Embryonic facial prominence (tissue), 1 donor: ENCODE results near the gene ARHGEF10L.

Experiments used
- DNase-seq: peaks from one replicate; pipeline ENCODE4 v3.0.0-alpha.2; 2016; ENCODE audit errors: extremely low spot score

The ARHGEF10L gene

DNA sequence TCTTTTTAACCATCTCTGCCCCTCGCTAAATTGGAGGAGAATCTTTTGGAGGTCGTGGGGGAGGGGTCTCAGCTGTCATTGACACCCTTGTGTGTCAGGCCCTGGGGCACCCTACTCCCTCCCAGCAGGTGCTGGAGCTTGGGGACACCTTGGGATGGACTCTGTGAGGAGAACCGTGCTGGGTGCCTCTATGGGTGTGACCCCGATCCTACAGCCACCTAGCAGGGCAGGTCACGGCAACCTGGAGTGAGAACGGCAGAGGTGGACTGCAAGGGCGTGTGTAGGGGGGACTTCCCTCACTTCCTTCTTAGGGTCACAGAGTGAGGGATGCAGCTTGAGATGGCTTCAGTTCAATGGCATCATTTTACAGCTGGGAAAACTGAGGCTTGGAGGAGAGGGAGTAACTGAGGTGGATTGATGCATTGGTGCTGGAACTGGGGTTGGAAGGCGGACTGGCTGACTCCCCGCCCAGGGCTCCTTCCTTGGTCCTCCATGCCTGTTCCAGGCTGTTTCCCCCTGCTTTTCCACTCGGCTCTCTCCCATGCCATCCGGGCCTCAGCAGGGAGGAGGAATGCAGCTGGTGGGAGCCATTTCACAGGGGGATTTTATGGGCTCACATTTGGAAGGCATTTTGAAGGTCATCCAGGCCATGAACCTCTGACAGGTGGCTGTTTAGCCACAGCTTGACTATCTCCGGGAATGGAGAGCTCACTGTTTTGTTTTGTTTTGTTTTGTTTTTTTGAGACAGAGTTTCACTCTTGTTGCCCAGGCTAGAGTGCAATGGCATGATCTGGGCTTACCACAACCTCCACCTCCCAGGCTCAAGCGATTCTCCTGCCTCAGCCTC lies 18.8 kb upstream of the ARHGEF10L start:
- DNase-seq = no peak

DNA sequence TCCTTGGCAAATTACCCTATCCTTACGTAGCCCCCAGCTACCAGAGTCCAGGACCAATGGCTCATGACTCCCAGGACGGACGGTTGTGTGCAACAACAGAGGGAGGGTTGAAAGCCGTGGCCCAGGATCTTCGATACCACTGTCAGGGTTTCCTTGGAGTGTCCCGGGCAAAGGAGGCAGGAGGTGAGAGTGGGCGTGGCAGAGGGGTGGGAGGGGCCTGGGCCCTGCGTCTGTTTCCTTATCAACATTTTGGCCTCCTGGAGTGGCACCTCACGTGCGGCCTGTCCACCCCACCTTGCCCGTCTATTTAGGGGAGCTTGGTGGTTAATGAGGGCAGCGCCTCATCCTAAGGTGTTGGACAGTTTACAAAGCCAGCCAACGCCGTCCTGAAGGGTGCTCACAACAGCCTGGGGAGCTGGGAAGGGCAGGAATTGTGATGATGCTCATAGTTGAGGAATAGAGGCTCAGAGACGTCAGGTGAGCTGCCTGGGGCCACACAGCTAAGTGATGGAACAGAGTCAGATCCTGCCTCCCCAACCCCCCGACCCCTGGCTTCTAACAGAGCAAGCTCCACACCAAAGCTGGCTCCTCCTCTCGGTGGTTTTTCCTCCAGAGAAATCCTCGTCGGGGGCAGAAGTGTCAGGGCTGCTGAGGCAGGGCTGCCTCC lies 17.4 kb upstream of the ARHGEF10L start:
- no peak for DNase-seq

- no peak for DNase-seq
Observed at GRCh38 chr1:17523321-17524041, 16.0 kb upstream of the ARHGEF10L start.

DNA sequence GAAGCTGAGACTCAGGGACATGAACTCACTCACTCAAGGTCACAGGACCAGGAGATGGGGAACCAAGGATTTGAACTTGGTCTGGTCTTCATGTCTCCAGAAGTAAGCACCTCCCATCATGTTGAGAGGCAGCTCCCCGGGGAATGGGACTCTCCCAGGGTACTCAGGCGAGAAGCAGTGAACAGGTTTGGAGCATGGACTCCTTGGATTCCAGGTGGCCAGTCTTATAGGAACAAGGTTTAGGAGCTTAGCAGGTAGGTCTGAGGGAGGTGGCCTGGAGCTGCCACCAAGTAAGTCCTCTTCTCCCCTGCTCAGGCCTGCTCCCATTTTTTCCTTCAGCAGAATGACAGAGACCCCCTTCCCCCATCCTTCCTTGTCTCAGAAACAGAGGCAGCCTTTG lies 14.9 kb upstream of the ARHGEF10L start:
- DNase-seq = no peak

GRCh38 chr1:17525996-17526686 lies 13.4 kb upstream of the ARHGEF10L start:
- DNase-seq = no peak

- no peak for DNase-seq
Observed at GRCh38 chr1:17527036-17527914, 12.2 kb upstream of the ARHGEF10L start.

DNA sequence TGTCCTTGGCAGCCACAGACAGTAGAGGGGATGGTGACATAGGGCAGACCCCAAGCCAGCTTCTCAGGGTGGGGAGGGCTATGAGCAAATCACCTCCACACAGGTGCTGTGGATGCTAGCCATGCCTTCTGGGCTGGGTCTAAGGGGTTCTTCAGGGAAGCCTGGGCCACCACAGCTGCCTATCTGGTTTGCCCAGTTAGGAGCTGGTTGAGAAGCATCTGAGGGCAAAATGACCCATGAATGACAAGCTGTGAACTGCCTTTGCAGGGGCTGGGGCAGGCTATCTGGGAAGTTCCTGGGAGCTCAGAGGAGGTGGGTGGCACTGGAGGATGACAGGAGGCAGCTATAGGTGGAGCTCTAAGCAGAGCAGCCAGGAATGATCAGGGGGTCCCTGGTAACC lies 10.1 kb upstream of the ARHGEF10L start:
- no peak for DNase-seq

- DNase-seq = no peak
Observed at GRCh38 chr1:17531343-17531681, 8.2 kb upstream of the ARHGEF10L start.

- DNase-seq = no peak
Observed at GRCh38 chr1:17531682-17532487, 7.6 kb upstream of the ARHGEF10L start.

DNA sequence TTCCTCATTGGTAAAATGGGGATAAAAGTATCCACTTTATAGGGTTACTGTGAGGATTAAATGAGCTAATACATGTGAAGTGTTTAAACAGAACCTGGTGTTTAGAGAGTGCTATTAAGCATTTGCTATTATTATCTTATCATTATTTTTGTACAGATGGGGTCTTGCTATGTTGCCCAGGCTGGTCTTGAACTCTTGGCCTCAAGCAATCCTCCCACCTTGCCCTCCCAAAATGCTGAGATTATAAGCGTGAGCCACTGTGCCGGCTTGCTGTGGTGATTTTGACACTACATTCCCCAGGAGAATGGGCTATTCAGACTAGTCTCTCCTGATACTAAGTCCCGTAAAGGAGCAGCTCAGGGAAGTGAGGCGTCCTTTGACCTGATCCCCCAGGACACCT lies 6.3 kb upstream of the ARHGEF10L start:
- DNase-seq = no peak

DNA sequence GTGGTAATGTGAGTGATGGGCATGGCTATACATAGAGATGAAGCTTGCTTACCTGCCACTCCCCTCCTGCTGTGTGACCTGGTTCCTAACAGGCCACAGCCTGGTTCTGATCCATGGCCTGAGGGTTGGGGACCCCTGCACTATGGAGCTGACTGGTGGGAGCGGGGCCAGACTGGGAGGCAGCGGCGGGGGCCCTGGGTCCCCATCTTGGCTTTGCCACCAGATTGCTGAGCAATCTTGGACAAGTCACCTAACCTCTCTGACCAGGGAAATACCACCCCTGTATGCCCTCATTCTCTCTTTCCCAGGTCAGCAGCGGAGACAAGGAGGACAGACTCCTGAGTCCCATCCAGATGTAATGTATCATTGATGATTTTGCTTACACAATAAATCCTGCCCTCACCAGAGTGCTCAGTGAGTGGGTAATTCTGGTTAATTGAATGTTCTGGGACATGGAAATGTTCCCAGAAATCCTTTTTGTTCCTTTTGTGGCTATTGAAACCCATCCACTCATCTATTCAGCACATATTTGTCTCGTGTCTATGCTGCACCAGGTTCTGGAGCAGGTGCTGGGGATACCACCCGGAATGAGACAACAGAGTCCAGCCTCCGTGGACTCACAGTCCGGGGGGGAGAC lies 4.1 kb upstream of the ARHGEF10L start:
- no peak for DNase-seq

DNA sequence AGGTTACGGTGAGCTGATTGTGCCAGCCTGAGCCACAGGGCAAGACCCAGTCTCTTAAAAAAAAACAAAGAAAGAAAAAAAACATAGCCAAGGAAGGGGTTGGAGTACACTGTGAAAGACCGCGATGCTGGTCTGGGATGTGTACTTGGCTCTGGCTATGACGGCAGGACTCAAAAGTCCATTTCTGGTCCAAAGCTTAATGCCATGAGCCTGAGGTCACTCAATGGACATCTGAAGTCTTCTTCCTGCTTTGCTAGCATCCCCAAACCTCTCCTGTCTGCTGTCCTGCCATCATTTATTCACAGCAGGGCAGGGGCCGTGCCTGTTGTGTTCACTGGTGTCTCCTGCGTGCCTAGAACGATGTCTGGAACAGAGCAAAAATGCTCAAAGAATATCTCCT lies 1.5 kb upstream of the ARHGEF10L start:
- no peak for DNase-seq

GRCh38 chr1:17538428-17539117 lies 925 bp upstream of the ARHGEF10L start:
- peak; percentile 46 for DNase-seq

DNA sequence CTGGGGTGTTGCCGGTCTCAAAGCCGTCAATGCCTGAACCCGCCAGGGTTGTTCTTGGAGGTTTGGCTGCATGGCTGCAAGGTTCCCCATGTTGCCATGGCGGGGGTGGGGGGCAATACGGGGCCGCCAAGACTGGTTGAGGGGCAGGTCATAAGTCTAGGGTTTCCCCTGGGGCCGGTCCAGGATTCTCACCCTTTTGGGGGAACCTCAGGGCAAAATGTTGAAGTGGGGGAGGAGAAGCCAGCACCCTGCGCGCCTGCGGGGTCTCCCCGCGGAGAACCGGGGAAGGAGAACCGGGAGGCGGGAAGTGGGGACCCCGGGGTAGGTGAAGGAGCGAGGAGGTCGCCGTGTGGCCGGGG lies 401 bp upstream of the ARHGEF10L start:
- no peak for DNase-seq

DNA sequence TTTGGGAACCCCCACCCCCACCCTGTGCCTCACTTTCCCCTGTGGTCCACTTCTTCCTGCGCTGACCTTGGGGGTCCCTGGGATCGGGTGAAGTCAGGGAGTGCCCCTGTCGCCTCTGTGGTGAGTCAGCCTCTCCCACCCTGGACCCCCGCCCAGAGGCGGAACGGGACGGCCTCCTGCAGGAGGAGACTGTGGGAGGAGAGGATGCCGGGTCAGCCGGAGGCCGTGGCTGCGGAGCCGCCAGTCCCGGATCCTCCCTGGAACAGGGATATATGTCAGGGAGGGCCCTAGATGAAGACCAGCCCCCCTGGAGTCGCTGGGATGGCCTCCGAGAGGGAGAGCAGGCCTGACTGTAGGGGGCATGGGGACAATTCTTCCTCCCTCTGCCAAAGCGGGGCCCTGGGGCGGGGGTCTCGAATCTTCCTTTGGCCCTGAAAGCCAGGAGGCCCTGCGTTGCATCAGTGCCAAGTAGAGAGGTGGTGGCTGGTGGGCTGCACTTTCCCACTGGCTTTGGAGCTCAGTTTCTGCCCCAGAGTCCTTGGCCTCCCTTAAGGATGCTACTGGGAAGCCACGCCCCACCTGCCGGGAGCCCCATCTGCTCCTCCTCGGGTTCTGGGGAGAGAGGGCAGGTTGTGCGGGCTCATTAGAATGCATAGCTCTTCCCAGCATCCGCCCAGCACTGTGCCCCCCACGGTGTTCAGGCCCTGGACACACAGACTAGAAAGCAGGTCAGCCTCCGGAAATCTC lies 930 bp downstream of the ARHGEF10L start:
- no peak for DNase-seq

DNA sequence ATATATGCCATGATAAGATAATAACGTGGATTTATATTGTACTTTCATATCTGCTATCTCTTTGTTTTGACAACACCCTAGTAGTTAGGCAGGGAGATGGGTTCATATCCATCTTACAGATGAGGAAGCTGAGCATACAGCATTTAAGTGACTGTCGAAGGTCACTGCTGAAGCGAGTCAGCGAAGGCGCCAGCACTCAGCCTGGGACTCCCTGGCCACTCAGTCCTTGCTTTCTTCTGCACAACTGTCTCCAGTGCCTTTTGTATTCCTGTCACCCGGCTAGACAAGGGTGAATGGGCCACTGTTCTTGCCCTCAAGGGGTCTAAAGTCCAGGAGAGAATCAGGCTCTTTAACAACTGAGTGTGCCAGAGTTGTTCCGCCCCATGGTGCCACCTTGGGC lies 3.1 kb downstream of the ARHGEF10L start:
- DNase-seq = no peak

DNA sequence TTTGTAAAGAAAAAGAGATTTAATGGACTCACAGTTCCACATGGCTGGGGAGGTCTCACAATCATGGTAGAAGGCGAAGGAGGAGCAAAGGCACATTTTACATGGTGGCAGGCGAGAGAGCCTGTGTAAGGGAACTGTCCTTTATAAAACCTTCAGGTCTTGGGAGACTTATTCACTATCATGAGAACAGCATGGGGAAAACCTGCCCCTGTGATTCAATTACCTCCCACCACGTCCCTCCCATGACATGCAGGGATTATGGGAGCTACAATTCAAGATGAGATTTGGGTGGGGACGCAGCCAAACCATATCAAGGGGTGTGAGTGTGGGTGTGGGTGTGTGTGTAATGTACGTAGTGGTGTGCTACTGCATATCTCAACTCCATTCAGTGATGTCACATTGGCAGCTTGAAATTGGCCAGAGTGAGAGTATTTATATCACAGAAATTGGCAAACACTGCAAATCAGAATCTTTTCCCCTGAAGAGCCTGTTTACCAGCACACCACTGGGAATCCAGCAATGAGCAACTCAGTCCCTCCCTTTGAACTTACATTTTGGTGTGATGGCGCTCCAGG lies 5.4 kb downstream of the ARHGEF10L start:
- no peak for DNase-seq

GRCh38 chr1:17545356-17545755 lies 5.9 kb downstream of the ARHGEF10L start:
- no peak for DNase-seq
